HG02763 (cell line): ENCODE measurements around the gene F3.
"Not testable (repeated sequence)": the region's sequence is repeated elsewhere in the genome, so short reads cannot be mapped to it uniquely, and the experiment has no call there.

Experiments
- ATAC-seq: cut with Tn5 transposase; IDR thresholded peaks from one replicate; pipeline ENCODE4 v1.9.1; 2021; ENCODE audit warnings: mild to moderate bottlenecking, moderate library complexity; ENCODE audit not compliant: unreplicated experiment

The F3 gene

DNA sequence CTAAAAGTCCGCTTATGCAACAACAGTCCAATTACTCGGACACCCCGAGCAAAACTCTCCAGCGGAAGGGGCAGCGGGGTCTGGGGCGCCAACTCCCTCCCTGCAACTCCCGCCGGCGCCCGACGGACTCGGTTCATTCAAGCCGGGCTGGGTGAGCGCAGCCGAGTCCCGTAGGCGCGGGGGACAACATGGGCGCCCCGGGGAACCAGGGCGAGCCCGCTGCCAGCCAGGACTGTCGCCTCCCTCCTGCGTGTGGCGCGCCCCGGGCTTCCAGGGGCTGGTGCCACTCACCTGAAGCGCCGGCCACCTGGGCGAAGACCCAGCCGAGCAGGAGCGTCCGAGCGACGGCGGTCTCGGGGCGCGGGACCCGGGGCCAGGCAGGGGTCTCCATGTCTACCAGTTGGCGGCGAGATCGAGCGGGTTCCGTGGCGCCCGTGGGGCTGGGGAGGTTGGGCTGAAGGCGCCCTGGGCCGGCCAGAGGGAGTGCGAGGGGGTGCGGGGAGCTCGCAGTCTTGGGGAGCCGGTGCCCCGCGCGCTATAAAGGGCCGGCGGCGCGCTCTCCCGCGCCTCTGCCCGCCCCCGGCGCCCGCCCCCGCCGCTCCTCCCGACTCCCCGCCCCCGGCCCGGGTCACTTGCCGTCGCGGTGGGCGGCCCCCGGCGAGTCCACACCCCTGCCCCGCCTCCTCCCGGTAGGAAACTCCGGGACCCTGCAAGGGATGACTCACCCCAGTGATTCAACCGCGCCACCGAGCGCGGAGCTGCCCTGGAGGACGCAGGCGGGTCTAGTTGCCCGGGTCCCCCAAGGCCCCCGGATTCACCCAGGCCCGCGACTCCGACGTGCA is at the start of gene F3:
Gene F3, minus strand, starts transcription at position 514 of the 842 bp plus-strand sequence. Its CDS starts 123 bp downstream, at position 391.
- peak; percentile 72 for ATAC-seq

DNA sequence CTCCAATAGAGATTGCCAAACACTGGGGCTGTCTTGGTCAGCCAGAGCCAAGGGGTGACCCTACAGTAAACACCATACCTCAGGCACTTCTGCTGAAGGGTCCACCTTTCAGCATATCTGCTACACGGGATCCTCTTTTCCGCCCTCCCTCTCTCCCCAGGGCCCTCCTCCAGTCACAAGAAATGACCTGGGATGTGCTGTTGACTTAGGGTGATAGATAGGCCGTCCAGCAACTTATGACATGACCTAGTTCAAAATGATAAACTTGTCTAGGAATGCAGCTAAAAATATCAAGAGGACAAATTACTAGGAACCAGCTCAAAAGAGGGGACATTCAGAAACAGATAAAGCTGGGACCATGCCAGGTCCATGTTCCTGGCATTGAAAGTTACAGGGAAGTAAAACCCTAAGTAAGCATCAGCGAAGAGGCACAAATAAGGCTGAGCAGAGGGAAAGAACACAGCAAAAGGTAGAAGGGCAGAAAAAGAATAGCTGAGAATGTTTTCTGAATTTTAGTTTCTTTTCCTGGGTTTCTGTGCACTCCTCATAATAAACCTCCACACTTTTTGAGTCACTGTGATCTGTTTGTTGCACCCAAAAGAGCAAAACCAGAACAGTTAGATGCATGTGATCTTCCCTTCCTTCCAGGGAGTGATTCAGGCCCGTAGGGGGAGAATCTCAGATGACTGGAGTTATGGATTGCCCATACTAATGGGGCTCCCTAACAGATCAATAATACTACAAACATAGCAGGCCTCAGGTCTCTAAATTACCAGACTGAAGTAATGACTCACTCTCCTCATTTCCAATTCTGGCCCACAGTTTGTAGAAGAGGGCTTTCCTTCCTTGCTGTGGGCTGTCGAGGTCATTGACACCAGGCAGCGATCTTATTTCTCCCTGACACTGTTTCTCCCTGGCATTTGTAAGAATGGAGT is 48.9 kb upstream of the F3 start:
- ATAC-seq: no peak

DNA sequence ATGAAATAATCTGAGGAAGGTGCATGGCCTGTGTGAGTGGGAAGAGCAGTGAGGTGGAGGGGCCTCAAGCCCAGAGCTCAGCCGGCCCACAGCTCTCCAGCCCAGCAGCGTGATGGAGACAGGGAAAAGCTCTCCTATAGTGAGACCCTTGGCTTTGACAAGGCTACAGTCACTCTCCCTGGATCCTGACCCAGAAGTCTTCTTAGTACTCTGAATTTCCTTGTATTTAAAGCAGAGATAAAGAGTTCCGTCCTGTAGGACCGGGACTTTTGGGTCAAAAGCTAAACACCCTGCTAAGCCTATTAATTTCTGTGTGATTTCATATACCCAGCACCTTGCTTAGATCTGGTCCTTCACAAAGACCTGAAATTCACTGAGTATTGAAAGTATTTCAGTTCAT is 48.2 kb upstream of the F3 start:
- ATAC-seq: no peak

DNA sequence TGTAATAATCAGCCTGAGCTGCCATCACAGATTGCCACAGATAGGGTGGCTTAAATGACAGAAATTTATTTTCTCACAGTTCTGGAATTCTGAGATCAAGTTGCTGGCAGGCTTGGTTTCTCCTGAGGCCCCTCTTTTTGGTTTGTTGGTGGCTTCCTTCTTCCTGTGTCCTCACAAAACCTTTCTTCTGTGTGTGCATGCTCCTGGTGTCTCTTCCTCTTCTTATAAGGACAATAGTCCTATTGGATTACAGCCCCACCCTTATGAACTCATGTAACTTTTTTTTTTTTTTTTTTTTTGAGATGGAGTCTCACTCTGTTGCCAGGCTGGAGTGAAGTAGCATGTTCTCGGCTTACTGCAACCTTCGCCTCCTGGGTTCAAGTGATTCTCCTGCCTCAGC is 41.0 kb upstream of the F3 start:
- no peak for ATAC-seq

DNA sequence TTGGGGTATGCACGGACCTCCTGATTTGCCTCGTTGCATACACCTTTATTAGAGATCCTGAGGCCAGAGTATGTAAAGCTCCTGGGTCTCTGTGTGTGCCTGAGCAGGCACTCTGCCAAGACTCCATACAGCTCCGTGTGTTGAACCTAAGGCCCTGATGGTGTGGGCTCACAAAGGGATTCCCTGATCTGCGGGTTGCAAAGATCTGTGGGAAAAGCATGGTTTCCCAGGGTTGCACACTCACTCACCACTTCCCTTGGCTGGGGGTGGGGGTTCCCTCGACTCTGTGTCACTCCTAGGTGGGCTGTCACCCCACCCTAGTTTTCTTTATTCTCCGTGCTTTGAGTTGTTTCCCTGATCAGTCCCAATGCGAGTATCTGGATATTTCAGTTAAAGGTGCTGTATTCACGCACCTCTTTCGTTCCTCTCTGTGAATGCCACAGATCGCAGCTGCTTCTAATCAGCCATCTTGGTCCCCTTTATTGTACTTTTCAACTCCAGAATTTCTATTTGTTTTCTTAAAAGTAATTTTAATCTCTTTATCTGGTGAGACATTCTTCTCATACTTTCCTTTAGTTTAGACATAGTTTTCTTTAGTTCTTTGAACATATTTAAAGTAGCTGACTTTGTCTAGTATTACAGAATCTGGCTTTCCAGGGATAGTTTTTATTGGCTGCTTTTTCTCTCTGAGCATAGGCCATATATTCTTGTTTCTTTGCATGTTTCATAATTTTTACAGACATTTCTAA is 39.0 kb upstream of the F3 start:
- ATAC-seq: no peak

DNA sequence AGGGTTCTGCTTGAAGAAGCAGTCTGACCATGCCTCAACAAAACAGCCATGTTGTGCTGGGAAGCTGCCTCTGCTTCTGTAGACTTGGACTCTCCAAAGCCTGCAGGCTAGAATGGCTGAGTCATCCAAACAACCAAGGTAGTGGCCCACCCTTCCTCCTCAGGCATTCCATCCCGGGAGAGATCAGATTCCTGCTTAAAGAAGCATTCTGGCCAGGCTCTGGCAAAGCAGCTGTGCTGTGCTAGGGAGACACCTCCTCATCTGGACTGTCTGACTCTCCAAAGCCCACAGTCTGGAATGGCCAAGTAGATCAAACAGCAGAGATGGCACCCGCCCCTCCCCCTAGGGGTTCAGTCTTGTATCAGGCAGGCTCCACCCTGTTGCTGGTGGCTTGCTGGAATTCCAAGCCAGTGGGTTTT is 38.3 kb upstream of the F3 start:
- ATAC-seq: no peak

DNA sequence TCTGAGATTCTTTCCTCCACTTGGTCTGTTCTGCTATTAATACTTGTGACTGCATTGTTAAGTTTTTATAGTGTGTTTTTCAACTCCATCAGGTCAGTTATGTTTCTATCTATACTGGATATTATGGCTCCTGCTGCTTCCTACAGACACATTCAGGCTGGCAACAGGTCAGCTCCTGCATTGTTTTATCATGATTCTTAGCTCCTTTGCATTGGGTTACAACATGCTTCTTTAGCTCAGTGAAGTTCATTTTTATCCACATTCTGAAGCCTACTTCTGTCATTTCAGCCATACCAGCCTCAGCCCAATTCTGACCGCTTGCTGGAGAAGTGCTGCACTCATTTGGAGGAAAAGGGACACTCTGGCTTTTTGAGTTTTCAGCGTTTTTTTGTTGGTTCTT is 37.3 kb upstream of the F3 start:
- ATAC-seq: no peak

DNA sequence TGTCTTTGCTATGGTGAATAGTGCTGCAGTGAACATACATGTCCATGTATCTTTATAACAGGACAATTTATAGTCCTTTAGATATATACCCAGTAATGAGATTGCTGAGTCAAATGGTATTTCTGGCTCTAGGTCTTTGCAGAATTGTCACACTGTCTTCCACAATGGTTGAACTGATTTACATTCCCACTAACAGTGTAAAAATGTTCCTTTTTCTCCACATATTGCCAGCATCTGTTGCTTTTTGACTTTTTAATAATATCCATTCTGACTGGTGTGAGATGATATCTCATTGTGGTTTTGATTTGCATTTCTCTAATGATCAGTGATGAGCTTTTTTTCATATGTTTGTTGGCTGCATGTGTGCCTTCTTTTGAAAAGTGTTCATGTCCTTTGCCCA is 32.4 kb upstream of the F3 start:
- not testable (repeated sequence) for ATAC-seq

DNA sequence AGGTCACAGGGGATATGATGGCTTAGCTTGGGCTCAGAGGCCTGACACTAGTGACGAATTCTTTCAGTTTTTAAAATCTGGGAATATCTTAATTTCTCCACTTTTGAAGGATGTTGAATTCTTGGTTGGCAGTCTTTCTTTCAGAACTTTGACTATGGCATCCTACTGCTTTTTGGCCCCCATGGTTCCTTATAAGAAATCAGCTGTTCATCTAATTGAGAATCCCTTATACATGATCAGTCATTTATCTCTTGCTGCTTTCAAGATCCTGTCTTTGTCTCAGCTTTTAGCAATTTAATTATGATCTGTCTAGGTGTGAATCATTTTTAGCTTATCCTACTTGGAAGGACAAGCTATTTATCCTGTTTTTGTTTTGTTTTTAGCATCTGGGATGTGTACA is 31.2 kb upstream of the F3 start:
- no peak for ATAC-seq

DNA sequence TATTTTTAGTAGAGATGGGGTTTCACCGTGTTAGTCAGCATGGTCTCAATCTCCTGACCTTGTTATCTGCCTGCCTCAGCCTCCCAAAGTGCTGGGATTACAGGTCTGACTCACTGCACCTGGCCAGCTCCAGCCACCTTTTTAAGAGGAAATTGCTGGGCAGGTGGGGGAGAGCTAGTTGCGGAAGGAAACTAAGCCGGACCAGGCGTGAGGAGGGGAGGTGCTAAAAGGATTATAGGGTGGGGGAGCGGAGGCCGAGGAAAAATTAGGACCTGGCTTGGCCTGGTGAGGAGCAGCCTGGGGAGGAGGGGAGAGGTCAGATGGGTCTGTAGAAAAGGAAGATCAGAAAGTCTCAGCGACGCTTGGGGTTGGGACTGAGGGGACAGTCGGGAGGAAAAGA is 29.4 kb upstream of the F3 start:
- ATAC-seq: not testable (repeated sequence)

DNA sequence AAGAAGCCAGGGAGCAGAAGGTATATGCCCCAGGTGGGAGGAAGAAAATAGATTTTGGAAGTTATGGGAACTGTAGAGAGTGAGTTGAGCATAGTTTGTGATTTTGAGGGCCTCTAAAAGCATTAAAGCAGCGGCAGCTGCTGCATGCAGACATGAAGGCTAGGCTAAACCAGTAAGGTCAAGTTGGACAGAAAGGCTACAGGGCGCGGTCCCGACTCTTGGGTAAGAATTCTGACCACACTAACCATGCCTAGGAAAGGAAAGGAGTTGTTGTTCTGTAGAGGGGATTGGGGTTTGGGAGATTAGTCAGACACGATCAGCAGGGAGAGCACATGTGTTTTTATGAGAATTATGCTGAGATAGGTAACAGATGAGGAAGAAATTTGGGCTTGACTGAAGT is 27.2 kb upstream of the F3 start:
- ATAC-seq: not testable (repeated sequence)

DNA sequence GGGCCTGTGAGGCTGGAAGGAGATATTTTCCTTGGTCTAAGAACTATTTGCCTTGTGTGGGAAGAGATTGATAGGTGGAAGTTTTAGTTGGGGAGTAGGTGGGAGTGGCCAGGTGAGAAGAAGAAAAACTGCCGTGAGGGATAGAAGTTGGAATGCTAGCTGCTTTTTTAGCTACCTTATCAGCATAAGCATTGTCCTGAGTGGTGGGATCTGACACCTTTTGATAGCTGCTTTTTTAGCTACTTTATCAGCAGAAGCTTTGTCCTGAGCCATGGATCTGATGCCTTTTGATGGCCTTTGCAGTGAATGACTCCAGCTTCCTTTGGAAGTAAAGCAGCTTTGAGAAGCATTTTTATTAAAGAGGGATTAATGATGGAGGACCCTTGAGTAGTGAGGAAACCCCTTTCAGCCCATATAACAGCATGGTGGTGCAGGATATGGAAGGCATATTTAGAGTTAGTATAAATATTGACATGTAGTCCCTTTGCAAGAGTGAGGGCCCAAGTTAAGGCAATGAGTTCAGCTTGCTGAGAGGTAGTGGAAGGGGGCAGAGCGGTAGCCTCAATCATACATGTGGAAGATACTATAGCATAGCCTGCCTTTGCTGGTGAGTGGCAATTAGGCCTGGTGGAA is 26.5 kb upstream of the F3 start:
- not testable (repeated sequence) for ATAC-seq

DNA sequence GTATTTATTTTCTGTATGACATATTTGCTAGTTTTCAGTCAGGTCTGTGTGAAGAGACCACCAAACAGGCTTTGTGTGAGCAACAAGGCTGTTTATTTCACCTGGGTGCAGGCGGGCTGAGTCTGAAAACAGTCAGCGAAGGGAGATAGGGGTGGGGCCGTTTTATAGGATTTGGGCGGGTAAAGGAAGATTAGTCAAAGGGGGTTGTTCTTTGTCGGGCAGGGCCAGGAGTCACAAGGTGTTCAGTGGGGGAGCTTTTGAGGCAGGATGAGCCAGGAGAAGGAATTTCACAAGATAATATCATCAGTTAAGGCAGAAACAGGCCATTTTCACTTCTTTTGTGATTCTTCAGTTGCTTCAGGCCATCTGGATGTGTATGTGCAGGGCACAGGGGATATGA is 24.9 kb upstream of the F3 start:
- not testable (repeated sequence) for ATAC-seq

DNA sequence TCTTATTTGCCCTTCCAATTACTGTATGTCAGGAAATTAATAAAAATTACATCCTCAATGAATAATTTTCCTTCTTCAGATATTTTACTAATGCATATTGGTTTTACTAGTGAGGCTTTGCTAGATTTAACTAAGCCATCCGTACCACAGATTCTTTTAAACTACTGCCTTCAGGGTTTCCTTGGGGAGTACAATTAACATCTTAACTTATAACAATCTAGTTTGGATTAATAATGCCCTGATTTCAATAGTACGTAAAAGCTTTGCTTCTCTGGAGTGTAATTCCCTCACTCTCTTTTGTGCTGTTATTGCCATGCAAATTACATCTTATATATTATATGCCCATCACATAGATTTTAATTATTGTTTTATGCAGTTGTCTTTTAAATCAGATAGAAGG is 24.3 kb upstream of the F3 start:
- no peak for ATAC-seq

DNA sequence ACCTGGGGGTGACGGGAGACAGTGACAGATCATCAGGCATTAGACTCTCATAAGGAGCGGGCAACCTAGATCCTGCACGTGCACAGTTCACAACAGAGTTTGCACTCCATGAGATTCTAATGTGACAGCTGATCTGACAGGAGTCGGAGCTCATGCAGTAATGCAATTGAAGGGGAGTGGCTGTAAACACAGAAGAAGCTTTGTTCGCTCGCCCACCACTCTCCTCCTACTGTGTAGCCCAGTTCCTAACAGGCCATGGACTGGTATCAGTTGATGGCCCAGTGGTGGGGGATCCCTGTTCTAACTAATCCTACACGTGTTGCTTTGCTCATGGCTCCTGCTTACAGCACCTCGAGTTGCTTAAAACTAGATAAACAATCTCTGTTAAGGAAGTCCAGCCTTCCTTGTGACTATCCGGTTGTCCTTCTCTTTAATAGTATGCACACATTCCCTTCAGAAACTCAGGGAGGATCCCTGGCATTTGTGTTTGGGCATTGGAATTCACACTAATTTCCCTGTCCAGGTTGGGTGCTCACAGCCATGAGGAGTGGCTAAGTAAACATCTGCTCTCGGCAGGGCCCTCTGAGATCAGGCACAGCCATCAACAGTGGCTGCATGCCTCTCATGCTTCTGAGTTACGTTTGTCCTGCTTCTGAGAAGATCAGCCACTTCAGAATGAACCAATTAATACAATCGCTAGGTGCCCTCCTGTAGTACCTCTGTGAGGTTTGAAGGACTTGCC is 21.1 kb upstream of the F3 start:
- ATAC-seq: no peak

DNA sequence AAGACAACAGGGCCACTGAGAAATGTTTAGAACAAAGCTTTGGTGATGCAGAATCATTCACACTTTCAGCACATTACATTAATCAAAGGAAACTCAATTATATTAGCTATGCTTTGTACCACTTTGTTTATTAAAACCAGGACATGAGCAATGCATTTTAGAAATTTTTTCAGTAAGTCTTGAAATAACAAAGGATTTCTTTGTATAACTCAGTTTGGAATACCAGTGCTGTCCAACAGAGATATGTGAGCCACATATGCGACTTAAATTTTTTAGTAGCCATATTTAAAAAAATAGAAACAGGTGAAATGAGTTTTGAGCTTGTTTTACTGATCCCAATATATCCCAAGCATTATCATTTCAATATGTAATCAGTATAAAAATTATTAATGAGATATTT is 18.8 kb upstream of the F3 start:
- no peak for ATAC-seq

DNA sequence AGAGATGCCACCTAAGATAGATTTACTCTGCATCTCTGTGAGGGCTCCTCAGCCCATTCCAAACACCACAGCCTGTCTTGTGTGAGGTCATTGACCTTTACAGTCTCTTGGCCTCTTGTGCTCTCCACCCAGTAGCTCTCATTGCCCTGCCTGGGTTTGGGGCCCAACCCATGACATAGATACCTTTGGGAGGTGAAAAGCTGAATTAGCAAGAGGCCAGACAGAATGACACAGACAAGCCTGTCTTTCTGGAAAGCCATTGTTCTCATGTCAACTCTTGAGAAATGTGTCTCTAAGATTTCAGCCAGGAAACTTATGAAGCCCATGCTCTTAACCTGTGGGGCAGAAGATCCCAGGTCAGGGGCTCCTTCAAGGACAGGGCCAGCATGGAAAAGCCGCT is 18.4 kb upstream of the F3 start:
- no peak for ATAC-seq

DNA sequence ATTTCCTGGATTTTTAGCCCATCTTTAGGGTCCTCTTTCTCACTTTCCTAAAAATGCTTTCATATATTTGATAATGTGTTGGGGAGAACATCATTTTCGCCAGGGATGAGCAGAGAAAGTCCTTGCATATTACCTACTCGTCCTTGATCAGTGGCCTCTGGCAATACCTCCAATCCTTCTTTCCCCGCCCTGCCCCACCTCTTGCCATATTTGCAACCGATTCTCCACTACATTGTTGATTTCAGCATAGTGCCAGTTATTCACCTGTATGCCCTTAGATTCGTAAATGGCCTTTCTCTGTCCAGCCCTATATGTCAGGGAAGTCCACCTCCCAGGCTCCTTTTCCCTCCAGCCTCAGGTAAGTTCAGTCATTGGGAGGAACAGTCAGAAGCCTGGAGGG is 13.5 kb upstream of the F3 start:
- no peak for ATAC-seq

DNA sequence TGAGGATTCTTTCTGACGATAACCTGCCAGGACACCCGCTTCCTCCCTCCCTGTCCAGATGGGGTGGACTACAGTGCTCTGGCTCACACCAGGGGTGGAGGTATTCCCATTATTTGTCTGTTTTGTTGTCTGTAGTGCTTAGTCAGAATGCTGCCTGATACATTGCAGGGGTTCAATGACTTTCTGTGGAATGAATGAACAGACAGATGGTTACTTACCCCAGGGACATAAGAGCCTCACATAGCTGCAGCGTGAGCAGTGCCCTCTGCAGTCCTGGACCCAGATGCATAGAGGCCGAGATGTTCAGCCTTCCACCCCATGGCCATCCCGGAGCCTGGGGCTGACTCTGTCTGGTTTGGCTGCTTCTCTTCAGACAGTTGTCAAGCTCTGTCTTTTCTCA is 13.0 kb upstream of the F3 start:
- ATAC-seq: no peak

DNA sequence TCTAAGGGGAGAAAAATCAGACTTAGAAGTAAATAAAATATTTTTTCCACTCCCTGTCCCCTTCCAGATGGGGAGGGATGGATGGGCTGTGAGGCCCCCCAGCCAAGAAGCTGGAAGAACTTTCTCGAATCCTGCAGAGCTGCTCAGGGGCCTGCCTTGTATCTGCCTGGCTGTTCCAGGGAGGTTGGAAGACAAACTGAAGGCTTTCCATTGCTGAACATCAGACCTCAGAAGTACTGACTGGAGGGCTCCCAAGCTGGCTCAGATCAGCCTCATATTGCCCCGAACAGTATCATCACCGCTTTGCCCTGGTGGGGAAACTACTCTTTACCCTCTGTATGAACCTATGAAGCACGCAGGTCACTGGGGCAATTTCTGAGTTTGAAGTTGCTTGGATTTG is 12.4 kb upstream of the F3 start:
- ATAC-seq: no peak
